PFSK-1 (cell line): Measurements from ENCODE around the gene POC1B.

Experiments
- POLR2AphosphoS5 ChIP-seq: IDR thresholded peaks from 2 replicates; pipeline ENCODE4 v1.6.1; 2012; ENCODE audit warnings: low read depth, mild to moderate bottlenecking, control low read depth, low read length, moderate library complexity
- TAF1 ChIP-seq: IDR thresholded peaks from 2 replicates; pipeline ENCODE4 v1.6.1; 2012; ENCODE audit warnings: low read length, control low read depth, borderline replicate concordance; ENCODE audit not compliant: insufficient read depth
- TF ChIP-seq, protein P1 (sequence below), 2 experiments: IDR thresholded peaks; 2 replicates each; pipeline versions ENCODE4 v1.6.1 to v1.8.0; 2011 to 2012; ENCODE audit warnings: low read depth in 2 of 2, low read length in 2 of 2, control low read depth in 1 of 2, inconsistent platforms in 1 of 2, mild to moderate bottlenecking in 1 of 2, moderate library complexity in 1 of 2; ENCODE audit not compliant: insufficient read depth in 1 of 2

DNA sequence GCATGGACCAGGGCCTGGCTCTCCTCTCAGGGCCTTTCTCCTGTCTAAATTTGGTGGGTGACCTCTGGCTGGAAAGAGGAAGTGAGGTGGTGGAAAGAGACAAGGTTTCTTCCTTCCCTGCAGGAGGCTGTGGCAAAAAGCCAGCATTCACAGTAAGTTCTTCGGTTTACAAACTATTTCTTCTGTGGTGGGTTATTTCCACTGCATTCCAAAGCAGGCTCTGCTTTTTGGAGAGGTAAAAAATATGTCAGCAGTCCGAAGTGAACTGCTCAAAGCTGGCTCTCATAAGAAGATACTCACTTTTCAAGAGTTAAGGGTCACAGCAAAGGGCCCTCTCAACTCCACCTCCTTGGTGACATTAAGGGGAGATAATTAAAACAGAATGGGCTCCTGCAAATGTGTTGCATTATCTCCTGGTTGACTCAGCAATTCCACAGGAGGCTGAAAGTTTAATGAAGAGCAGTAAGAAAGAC, 48.9 kb upstream of the POC1B start:
- TF ChIP-seq POLR2AphosphoS5 (no peak), TAF1 (no peak)
- TF ChIP-seq, protein P1, sequence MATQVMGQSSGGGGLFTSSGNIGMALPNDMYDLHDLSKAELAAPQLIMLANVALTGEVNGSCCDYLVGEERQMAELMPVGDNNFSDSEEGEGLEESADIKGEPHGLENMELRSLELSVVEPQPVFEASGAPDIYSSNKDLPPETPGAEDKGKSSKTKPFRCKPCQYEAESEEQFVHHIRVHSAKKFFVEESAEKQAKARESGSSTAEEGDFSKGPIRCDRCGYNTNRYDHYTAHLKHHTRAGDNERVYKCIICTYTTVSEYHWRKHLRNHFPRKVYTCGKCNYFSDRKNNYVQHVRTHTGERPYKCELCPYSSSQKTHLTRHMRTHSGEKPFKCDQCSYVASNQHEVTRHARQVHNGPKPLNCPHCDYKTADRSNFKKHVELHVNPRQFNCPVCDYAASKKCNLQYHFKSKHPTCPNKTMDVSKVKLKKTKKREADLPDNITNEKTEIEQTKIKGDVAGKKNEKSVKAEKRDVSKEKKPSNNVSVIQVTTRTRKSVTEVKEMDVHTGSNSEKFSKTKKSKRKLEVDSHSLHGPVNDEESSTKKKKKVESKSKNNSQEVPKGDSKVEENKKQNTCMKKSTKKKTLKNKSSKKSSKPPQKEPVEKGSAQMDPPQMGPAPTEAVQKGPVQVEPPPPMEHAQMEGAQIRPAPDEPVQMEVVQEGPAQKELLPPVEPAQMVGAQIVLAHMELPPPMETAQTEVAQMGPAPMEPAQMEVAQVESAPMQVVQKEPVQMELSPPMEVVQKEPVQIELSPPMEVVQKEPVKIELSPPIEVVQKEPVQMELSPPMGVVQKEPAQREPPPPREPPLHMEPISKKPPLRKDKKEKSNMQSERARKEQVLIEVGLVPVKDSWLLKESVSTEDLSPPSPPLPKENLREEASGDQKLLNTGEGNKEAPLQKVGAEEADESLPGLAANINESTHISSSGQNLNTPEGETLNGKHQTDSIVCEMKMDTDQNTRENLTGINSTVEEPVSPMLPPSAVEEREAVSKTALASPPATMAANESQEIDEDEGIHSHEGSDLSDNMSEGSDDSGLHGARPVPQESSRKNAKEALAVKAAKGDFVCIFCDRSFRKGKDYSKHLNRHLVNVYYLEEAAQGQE (IDR thresholded peaks at IDR 0.05; ENCODE audit: insufficient read depth in 1 of 2, low read depth in 2 of 2, low read length in 2 of 2) = no peak
